PC-9 (cell line): ENCODE results near the gene SH3RF3. TPM values are rescaled to one million over a fixed set of nuclear protein-coding genes. Genes with fewer than 3 reads are reported as not detected.

ENCODE experiments used
- BruUV-seq: library from RNA; stranded (reverse); fragments of 400-500 nt; replicated peaks from 2 replicates; lab custom pipeline; 2021; lab: Mats Ljungman, UMichigan
- CTCF ChIA-PET: fragments of 300-600 bp; sonication (Branson Sonifier 250); formaldehyde crosslinking; loops from one replicate; lab custom pipeline; 2022; ENCODE audit warnings: antibody characterized with exemption; lab: Charles Lee
- POLR2A ChIA-PET: fragments of 300-600 bp; sonication (Branson Sonifier 250); formaldehyde crosslinking; loops from one replicate; lab custom pipeline; 2022; ENCODE audit warnings: antibody characterized with exemption; ENCODE audit not compliant: unreplicated experiment; lab: Charles Lee
- DNase-seq, 2 experiments: peaks; one replicate each; pipeline versions ENCODE4 v3.0.0 to v3.0.0-alpha.2; 2015 to 2022; ENCODE audit warnings: mixed read lengths in 1 of 2
- H2AFZ ChIP-seq: fragments of 200-600 bp; sonication (generic); 2 replicates; pipeline ENCODE4 v1.8.1; 2017; ENCODE audit warnings: antibody characterized with exemption
- H3F3A ChIP-seq: fragments of 200-600 bp; sonication (generic); 2 replicates; pipeline ENCODE4 v1.8.1; 2017; ENCODE audit warnings: antibody characterized with exemption, mild to moderate bottlenecking, low read depth; ENCODE audit not compliant: insufficient read depth
- H3K27ac ChIP-seq: fragments of 200-600 bp; sonication (generic); 2 replicates; pipeline ENCODE4 v1.6.1; 2016; ENCODE audit warnings: mixed run types
- H3K27me3 ChIP-seq: fragments of 200-600 bp; sonication (generic); 2 replicates; pipeline ENCODE4 v1.6.1; 2016; ENCODE audit warnings: low read depth, mixed run types; ENCODE audit not compliant: insufficient read depth
- H3K36me3 ChIP-seq: fragments of 200-600 bp; sonication (generic); 2 replicates; pipeline ENCODE4 v1.6.1; 2016; ENCODE audit warnings: low read depth, mixed run types
- H3K4me1 ChIP-seq: fragments of 200-600 bp; sonication (generic); replicated peaks from 2 replicates; pipeline ENCODE4 v1.6.1; 2016; ENCODE audit warnings: mixed run types; ENCODE audit not compliant: insufficient read depth
- H3K4me2 ChIP-seq: fragments of 200-600 bp; sonication (generic); 2 replicates; pipeline ENCODE4 v1.6.1; 2017; ENCODE audit warnings: mixed run types
- H3K4me3 ChIP-seq: fragments of 200-600 bp; sonication (generic); 2 replicates; pipeline ENCODE4 v1.6.1; 2016; ENCODE audit warnings: mixed run types
- H3K79me2 ChIP-seq: fragments of 200-600 bp; sonication (generic); 2 replicates; pipeline ENCODE4 v1.6.1; 2017; ENCODE audit warnings: low read depth, mixed run types
- H3K9me2 ChIP-seq: fragments of 200-600 bp; sonication (generic); 2 replicates; pipeline ENCODE4 v1.8.1; 2017; ENCODE audit warnings: mild to moderate bottlenecking; ENCODE audit not compliant: insufficient read depth
- H3K9me3 ChIP-seq: fragments of 200-600 bp; sonication (generic); 2 replicates; pipeline ENCODE4 v1.8.1; 2016; ENCODE audit warnings: low read depth; ENCODE audit not compliant: insufficient read depth
- H4K20me1 ChIP-seq: fragments of 200-600 bp; sonication (generic); 2 replicates; pipeline ENCODE4 v1.8.1; 2017; ENCODE audit not compliant: insufficient read depth
- CTCF ChIP-seq: fragments of 200-600 bp; sonication (generic); conservative IDR thresholded peaks from 2 replicates; pipeline ENCODE4 v1.6.1; 2017; ENCODE audit warnings: mixed run types, antibody characterized with exemption, mild to moderate bottlenecking, moderate library complexity
- EZH2 ChIP-seq: fragments of 200-600 bp; sonication (generic); IDR thresholded peaks from 2 replicates; pipeline ENCODE4 v1.8.0; 2017; ENCODE audit warnings: antibody characterized with exemption, low read depth
- intact Hi-C: fragments of 100-400 bp; cut with micrococcal nuclease; formaldehyde crosslinking; loops from one replicate; pipeline ENCODE4 v1.10.0; 2022; ENCODE audit not compliant: unreplicated experiment
- total RNA-seq: library from RNA; stranded (reverse); gene quantifications from 2 replicates; pipeline ENCODE4 v1.2.3, GENCODE V29; 2021

The SH3RF3 gene
- total RNA-seq, 1 experiment from 2014 or later, result 6.1 TPM

- Histone ChIP-seq H3K36me3 (no peaks in the 10 kb centered on the region), H3K4me1 (no peaks in the 10 kb centered on the region), H2AFZ (no peak overlapping the region), H3K4me3 (no peak overlapping the region), H3K79me2 (no peaks in the 10 kb centered on the region), H3F3A (no peaks in the 10 kb centered on the region), H3K27ac (no peak overlapping the region), H3K27me3 (no peaks in the 10 kb centered on the region), H4K20me1 (no peaks in the 10 kb centered on the region), H3K4me2 (no peak overlapping the region), H3K9me3 (no peaks in the 10 kb centered on the region), H3K9me2 (no peaks in the 10 kb centered on the region)
- ChIA-PET POLR2A (no interaction called here), CTCF (no interaction called here)
- TF ChIP-seq CTCF, result no peak
- no peak for TF ChIP-seq EZH2
- intact Hi-C loops, result no loop called here
- BruUV-seq, result no TSS peak
- DNase-seq, result no peak
These were observed 26.3 kb upstream of the SH3RF3 start for GRCh38 chr2:109102588-109103233.

GRCh38 chr2:109105113-109105512, 23.9 kb upstream of the SH3RF3 start:
- Histone ChIP-seq H3K79me2 (no peaks in the 10 kb centered on the region), H3K27me3 (no peaks in the 10 kb centered on the region), H3K27ac (no peak overlapping the region), H4K20me1 (no peaks in the 10 kb centered on the region), H3K9me2 (no peaks in the 10 kb centered on the region), H3K4me3 (no peak overlapping the region), H3F3A (no peaks in the 10 kb centered on the region), H3K4me1 (no peaks in the 10 kb centered on the region), H3K4me2 (no peak overlapping the region), H2AFZ (no peak overlapping the region), H3K36me3 (no peaks in the 10 kb centered on the region), H3K9me3 (no peaks in the 10 kb centered on the region)
- no peak for DNase-seq
- TF ChIP-seq EZH2 (no peak), CTCF (no peak)
- no TSS peak for BruUV-seq
- CTCF ChIA-PET, result no interaction called here
- intact Hi-C loops, result no loop called here
- POLR2A ChIA-PET, result no interaction called here

GRCh38 chr2:109108740-109109139, 20.3 kb upstream of the SH3RF3 start:
- no peak overlapping the region for H3K4me2 ChIP-seq
- intact Hi-C loops, result no loop called here
- ChIA-PET CTCF (no interaction called here), POLR2A (no interaction called here)
- no peaks in the 10 kb centered on the region for H3K36me3 ChIP-seq
- no peaks in the 10 kb centered on the region for H3F3A ChIP-seq
- H3K9me2 ChIP-seq, result no peaks in the 10 kb centered on the region
- no peaks in the 10 kb centered on the region for H4K20me1 ChIP-seq
- DNase-seq, result no peak
- no peaks in the 10 kb centered on the region for H3K4me1 ChIP-seq
- no peak overlapping the region for H2AFZ ChIP-seq
- no TSS peak for BruUV-seq
- TF ChIP-seq EZH2 (no peak), CTCF (no peak)
- no peaks in the 10 kb centered on the region for H3K9me3 ChIP-seq
- no peaks in the 10 kb centered on the region for H3K79me2 ChIP-seq
- no peak overlapping the region for H3K4me3 ChIP-seq
- H3K27me3 ChIP-seq, result no peaks in the 10 kb centered on the region
- no peak overlapping the region for H3K27ac ChIP-seq
